Activated T-helper 1 cell treated with anti-CD3 and anti-CD28 coated beads, Interleukin-12 subunit alpha, Interleukin-12 subunit beta, Interleukin-2, Interleukin-4 antibody, amounts not matched to agents 30 ng/mL and 10 ng/mL and 1 ng/mL, durations not matched to agents 14 hours and 24 hours and 36 hours (primary cell): ENCODE data around the gene KLHDC7A. TPM values are rescaled to one million over a fixed set of nuclear protein-coding genes. Genes with fewer than 3 reads are reported as not detected.

Source experiments
- DNase-seq: peaks from one replicate; pipeline ENCODE4 v3.0.0; 2021; ENCODE audit warnings: low spot score
- H3K27ac Mint-ChIP-seq: one replicate; pipeline ENCODE4 v1.8.0; 2021; ENCODE audit warnings: mild to moderate bottlenecking, mixed read lengths
- H3K27me3 Mint-ChIP-seq: one replicate; pipeline ENCODE4 v1.8.0; 2022; ENCODE audit warnings: mild to moderate bottlenecking, moderate library complexity, mixed read lengths; ENCODE audit not compliant: insufficient read depth
- H3K36me3 Mint-ChIP-seq: one replicate; pipeline ENCODE4 v1.8.0; 2021; ENCODE audit warnings: low read depth, mixed read lengths
- H3K4me1 Mint-ChIP-seq: one replicate; pipeline ENCODE4 v1.8.0; 2021; ENCODE audit warnings: low read depth, mixed read lengths
- H3K4me3 Mint-ChIP-seq: one replicate; pipeline ENCODE4 v1.8.0; 2021; ENCODE audit warnings: mild to moderate bottlenecking, moderate library complexity, mixed read lengths
- H3K9me3 Mint-ChIP-seq: one replicate; pipeline ENCODE4 v1.8.0; 2021; ENCODE audit warnings: mixed read lengths
- intact Hi-C: fragments of 100-400 bp; cut with micrococcal nuclease; formaldehyde crosslinking; loops from one replicate; pipeline ENCODE4 v1.15.1; 2024
- total RNA-seq: library from RNA; stranded (reverse); gene quantifications from 2 replicates; pipeline ENCODE4 v1.2.3, GENCODE V29; 2022

The KLHDC7A gene
- not detected in 2 replicates for total RNA-seq

DNA sequence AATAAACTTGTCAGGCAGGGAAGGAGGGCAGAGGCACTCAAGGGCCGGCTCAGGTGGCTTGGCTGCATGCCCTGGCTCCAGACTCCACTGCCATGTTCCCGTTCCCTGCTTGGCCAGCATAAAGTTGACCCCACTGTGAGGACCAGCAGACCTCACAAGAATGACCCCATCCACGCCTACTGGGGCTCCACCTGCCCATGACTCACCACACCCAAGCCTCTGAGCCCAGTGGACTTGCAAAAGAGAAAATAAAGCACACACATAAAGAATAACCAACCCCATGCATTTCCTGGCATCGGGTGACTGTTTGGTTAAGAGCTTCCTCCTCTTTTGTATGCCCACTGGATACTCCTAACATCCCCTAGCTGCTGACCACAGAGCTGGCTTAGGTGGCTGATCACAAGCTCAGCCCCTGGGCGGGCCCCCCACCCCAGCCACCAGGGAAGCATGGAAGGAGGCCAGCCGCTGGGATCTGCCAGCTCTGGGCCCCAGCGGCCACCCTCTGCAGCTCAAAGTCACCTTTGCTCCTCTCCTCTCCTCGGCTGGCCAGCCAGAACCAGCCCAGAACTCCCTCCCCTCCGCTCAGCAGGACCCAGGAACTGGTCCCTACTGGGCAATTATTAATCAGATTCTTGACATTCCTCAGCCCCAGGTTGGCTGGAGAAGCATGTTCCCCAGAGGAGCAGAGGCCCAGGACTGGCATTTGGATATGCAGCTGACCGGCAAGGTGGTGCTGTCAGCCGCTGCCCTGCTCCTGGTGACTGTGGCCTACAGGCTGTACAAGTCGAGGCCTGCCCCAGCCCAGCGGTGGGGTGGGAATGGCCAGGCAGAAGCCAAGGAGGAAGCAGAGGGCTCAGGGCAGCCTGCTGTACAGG is at the start of gene KLHDC7A:
Gene KLHDC7A, plus strand, starts transcription at position 616 of the 875 bp plus-strand sequence. Its CDS starts 52 bp downstream, at position 668.
- no peaks in the 10 kb centered on the region for H3K9me3 Mint-ChIP-seq
- H3K4me1 Mint-ChIP-seq, result no peaks in the 10 kb centered on the region
- no peak for DNase-seq
- H3K36me3 Mint-ChIP-seq, result no peaks in the 10 kb centered on the region
- no peaks in the 10 kb centered on the region for H3K27me3 Mint-ChIP-seq
- H3K27ac Mint-ChIP-seq, result no peak within 1 kb of the TSS
- no peak within 1 kb of the TSS for H3K4me3 Mint-ChIP-seq
- intact Hi-C loops, result no loop called here

- Mint-ChIP-seq H3K4me3 (no peak overlapping the region), H3K9me3 (peaks cover 6% of the 10 kb centered on the region), H3K27me3 (no peaks in the 10 kb centered on the region), H3K27ac (no peak overlapping the region), H3K36me3 (no peaks in the 10 kb centered on the region), H3K4me1 (no peaks in the 10 kb centered on the region)
- no peak for DNase-seq
- intact Hi-C loops, result no loop called here
Measured at GRCh38 chr1:18434041-18434440, 46.7 kb upstream of the KLHDC7A start.

DNA sequence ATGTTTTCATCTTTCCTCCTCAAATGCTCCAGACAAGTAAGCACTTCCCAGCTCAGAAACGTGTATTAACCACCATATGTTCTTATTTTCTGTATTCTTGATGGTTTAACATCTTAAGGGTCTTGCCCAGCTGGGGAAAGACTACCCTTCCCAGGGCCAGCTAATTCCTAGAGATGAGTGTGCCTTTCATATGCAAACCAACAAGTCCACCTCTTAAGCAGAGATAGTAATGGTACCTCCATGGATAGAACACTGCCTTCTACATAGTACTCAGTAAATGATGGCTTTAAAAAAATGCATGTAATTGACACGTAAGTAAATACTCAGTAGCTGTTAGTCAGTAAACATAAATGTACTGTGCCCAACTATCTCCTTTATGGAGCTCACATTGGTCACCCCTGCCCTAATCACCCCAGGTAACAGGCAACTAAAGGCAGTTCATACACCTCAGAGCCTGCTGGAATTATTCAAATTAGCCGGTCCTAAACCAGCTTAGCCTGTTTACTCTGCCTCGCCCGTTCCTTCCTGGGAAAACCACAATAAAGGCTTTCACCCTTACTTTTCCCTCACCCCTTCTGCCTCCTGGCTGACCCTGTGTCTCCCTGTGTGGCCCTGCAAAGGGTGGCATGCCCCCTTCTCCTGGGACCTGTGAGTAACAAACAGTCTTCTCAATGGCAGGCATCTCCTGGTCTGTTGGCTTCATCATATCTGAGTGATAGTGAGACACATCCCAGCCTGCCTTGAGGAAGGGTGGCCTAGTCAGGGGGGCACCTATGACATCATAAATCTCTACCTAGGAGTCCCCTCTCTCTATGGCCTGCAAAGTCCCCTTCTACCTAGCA is 40.1 kb upstream of the KLHDC7A start:
- Mint-ChIP-seq H3K9me3 (no peaks in the 10 kb centered on the region), H3K4me1 (no peaks in the 10 kb centered on the region), H3K27me3 (peaks cover 2% of the 10 kb centered on the region), H3K4me3 (no peak overlapping the region), H3K27ac (no peak overlapping the region), H3K36me3 (no peaks in the 10 kb centered on the region)
- intact Hi-C loops, result no loop called here
- DNase-seq, result no peak

DNA sequence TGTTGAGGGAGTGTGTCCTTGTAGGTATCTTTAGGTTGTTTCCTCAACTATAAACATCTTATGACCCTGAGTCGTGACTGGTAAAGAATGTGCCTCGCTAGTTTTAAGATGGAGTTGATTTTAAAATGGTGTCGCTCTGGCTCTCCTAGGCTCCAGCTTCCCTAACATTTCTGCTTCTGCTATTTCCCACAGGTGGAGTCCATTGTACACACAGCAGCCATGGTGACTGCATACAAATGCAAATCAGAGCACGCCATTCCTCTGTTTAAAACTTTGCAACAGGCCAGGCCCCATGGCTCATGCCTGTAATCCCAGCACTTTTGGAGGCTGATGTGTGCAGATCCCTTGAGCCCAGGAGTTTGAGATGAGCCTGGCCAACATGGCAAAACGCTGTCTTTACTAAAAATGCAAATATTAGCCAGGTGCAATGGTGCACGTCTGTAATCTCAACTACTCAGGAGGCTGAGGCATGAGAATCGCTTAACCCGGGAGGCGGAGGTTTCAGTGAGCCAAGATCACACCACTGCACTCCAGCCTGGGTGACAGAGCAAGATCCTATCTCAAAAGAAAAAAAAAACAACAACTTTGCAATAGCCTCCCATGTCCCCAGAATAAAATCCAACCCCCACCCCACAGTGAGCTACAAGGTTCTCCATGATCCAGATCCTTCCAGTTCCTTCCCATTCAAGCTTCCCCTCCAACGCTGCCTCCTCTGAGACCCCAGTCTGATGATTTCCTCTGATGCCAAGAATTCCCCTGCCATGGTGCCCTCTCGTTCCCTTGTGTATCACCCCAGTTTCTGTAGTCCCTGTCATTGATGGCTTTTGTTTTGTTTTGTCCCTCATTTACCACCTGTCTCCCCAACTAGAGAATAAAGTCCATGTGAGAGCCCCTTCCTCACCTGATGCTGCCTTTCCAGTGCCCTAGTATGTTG is 36.9 kb upstream of the KLHDC7A start:
- Mint-ChIP-seq H3K27ac (no peak overlapping the region), H3K4me3 (no peak overlapping the region), H3K9me3 (peaks cover 6% of the 10 kb centered on the region), H3K4me1 (no peaks in the 10 kb centered on the region), H3K36me3 (no peaks in the 10 kb centered on the region), H3K27me3 (peaks cover 2% of the 10 kb centered on the region)
- intact Hi-C loops, result no loop called here
- DNase-seq, result no peak

DNA sequence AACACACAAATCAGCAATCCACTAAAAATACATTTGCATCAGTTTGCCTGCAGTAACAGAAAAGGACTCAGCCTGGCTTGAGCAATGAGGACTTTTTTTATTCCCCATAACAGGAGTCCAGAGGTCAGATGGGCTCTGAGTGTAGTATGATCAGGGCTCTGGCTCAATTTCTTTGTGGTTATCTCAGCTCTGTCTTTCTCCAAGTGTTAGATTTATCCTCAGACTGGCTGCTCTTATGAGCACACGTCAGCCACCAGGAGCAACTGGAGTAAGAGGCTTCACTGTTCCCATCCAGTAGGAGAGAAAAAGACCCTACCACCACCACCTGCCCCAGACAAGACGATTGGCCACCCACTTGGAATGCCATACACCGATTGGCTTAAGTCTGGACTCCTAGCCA is 36.2 kb upstream of the KLHDC7A start:
- intact Hi-C loops, result no loop called here
- H3K36me3 Mint-ChIP-seq, result no peaks in the 10 kb centered on the region
- no peak for DNase-seq
- peaks cover 6% of the 10 kb centered on the region for H3K9me3 Mint-ChIP-seq
- no peak overlapping the region for H3K4me3 Mint-ChIP-seq
- no peaks in the 10 kb centered on the region for H3K4me1 Mint-ChIP-seq
- no peak overlapping the region for H3K27ac Mint-ChIP-seq
- H3K27me3 Mint-ChIP-seq, result peaks cover 2% of the 10 kb centered on the region

- Mint-ChIP-seq H3K27me3 (peaks cover 2% of the 10 kb centered on the region), H3K36me3 (no peaks in the 10 kb centered on the region), H3K9me3 (peaks cover 6% of the 10 kb centered on the region), H3K4me3 (no peak overlapping the region), H3K4me1 (no peaks in the 10 kb centered on the region), H3K27ac (no peak overlapping the region)
- no peak for DNase-seq
- intact Hi-C loops, result no loop called here
Measured at GRCh38 chr1:18446751-18447150, 34.0 kb upstream of the KLHDC7A start.

- Mint-ChIP-seq H3K27me3 (peaks cover 2% of the 10 kb centered on the region), H3K4me1 (no peaks in the 10 kb centered on the region), H3K36me3 (no peaks in the 10 kb centered on the region), H3K27ac (no peak overlapping the region), H3K9me3 (peaks cover 6% of the 10 kb centered on the region), H3K4me3 (no peak overlapping the region)
- intact Hi-C loops, result no loop called here
- no peak for DNase-seq
Measured at GRCh38 chr1:18447509-18448220, 33.1 kb upstream of the KLHDC7A start.

GRCh38 chr1:18448889-18449288 is 31.8 kb upstream of the KLHDC7A start:
- Mint-ChIP-seq H3K4me3 (no peak overlapping the region), H3K27ac (no peak overlapping the region), H3K9me3 (peaks cover 6% of the 10 kb centered on the region), H3K4me1 (no peaks in the 10 kb centered on the region), H3K36me3 (no peaks in the 10 kb centered on the region), H3K27me3 (no peaks in the 10 kb centered on the region)
- intact Hi-C loops, result no loop called here
- no peak for DNase-seq

DNA sequence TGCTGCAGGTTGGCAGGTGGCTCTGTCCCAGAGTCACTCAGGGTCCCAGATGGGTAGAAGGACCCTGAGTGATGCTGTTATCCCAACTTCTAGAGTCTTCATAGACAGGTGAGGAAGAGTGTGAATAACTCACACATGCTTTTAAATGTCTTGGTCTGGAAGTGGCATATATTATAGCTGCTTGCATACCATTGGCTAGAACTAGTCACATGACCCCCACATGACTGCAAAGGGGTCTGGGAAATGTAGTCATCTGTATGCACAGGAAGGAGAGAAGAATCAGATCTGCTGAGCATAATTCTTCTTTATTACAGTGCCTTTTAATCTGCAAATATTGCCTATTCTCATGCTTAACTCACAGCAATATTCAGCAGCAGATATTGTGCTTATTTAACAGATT is 28.2 kb upstream of the KLHDC7A start:
- Mint-ChIP-seq H3K27me3 (no peaks in the 10 kb centered on the region), H3K27ac (no peak overlapping the region), H3K36me3 (no peaks in the 10 kb centered on the region), H3K9me3 (no peaks in the 10 kb centered on the region), H3K4me1 (no peaks in the 10 kb centered on the region), H3K4me3 (no peak overlapping the region)
- intact Hi-C loops, result no loop called here
- DNase-seq, result no peak

GRCh38 chr1:18458133-18459092 is 22.3 kb upstream of the KLHDC7A start:
- H3K4me3 Mint-ChIP-seq, result no peak overlapping the region
- H3K4me1 Mint-ChIP-seq, result no peaks in the 10 kb centered on the region
- intact Hi-C loops, result no loop called here
- DNase-seq, result no peak
- peaks cover 3% of the 10 kb centered on the region for H3K27me3 Mint-ChIP-seq
- H3K27ac Mint-ChIP-seq, result no peak overlapping the region
- H3K9me3 Mint-ChIP-seq, result no peaks in the 10 kb centered on the region
- no peaks in the 10 kb centered on the region for H3K36me3 Mint-ChIP-seq

DNA sequence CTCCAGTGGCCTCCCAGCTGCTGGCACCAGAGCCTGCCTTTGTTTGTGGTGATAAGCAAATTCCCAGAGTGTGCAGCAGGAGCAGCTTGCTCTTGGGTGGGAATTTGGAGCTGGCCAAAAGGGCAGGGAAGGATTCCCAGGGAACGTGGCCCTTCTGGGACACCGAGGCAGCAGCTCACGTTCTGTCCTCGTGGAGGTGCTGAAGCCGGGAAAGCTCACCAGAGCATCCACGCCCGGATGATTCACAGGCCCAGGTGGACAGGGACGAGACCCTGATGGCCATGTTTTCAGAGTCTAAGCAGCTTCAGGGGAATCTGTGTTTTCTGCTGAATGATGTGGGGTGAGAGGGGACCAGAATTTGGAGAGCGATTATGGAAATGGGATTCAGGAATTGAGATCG is 19.1 kb upstream of the KLHDC7A start:
- Mint-ChIP-seq H3K36me3 (no peaks in the 10 kb centered on the region), H3K4me3 (no peak overlapping the region), H3K9me3 (no peaks in the 10 kb centered on the region), H3K4me1 (no peaks in the 10 kb centered on the region), H3K27ac (no peak overlapping the region), H3K27me3 (peaks cover 3% of the 10 kb centered on the region)
- no peak for DNase-seq
- intact Hi-C loops, result no loop called here
